DMS153 treated with DMSO at 0.1 percent for 48 hours (cell line): Measurements from ENCODE around the gene SPATC1L.

ENCODE experiments used
- DNase-seq: peaks from one replicate; lab custom pipeline; 2025; ENCODE audit not compliant: unreplicated experiment; lab: John Stamatoyannopoulos, UW

Gene SPATC1L

GRCh38 chr21:46122237-46122671 lies 62.0 kb downstream of the SPATC1L start:
- no peak for DNase-seq

- DNase-seq = no peak
Measured at GRCh38 chr21:46121286-46122221, 62.7 kb downstream of the SPATC1L start.

DNA sequence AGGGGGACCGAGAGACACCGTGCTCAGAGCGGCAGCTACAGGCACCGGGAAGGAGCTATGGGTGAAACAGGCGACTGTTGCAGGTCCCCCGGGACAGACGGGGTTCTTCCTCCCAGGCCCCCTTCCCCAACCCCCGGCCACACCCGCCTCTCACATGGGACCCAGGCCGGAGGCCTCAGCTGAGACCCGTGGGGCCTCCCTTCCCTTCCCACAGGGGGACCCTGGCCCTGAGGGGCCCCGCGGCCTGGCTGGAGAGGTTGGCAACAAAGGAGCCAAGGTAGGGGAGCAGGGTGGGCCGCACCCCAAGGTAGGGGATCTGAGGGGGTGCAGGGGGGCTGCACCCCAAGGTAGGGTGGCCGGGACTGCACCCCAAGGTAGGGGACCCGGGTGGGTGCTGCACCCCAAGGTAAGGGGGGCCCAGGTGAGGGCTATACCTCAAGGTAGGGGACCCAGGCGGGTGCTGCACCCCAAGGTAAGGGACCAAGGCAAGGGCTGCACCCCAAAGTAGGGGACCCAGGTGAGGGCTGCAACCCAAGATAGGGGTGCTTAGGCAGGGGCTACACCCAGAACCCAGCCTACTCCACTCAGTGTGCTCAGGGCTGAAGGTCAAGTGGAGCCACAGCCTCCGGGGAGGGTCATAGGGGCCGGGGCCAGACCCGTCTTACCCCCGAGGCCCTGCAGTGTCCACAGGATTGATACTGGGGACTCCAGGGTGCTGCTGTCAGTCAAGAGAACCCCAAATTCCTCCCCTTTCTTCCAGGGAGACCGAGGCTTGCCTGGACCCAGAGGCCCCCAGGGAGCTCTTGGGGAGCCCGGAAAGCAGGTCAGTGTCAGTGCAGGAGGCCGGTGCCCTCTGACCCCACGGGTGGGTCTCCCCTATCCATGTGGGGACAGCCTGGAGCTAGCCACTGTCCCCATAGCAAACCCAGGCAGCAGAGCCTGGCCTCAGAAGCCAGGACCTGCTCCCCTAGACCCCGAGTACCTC lies 63.7 kb downstream of the SPATC1L start:
- DNase-seq = no peak

DNA sequence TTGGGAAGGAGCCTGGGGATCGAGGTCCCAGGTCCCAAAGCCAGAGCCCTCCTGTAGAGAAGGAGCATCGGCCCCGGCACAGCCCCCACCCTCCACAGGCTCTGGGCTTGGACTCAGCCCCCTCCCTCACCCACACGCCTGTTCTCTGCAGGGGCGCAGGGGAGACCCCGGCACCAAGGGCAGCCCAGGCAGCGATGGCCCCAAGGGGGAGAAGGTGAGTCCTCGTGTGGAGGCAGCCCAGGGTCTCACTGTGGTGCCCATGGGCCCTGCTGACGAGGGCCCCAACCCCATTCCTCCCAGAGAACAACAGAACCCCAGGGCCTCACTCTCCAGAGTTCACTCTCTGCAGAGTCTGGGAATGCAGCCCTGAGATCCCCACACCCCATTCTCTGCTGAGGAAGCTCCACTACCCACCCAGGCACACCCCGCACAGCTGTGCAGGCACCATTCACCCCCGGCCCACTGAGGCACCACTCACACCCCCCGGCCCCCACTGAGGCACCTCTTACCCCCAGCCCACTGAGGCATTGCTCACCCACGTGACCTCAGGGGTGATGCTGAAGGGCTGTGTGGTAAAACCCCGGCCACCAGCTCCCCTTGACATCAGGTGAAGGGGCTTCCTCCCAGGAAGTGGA lies 64.5 kb downstream of the SPATC1L start:
- no peak for DNase-seq

- DNase-seq = no peak
Measured at GRCh38 chr21:46119144-46119636, 65.1 kb downstream of the SPATC1L start.

- no peak for DNase-seq
Measured at GRCh38 chr21:46118316-46119143, 65.7 kb downstream of the SPATC1L start.

DNA sequence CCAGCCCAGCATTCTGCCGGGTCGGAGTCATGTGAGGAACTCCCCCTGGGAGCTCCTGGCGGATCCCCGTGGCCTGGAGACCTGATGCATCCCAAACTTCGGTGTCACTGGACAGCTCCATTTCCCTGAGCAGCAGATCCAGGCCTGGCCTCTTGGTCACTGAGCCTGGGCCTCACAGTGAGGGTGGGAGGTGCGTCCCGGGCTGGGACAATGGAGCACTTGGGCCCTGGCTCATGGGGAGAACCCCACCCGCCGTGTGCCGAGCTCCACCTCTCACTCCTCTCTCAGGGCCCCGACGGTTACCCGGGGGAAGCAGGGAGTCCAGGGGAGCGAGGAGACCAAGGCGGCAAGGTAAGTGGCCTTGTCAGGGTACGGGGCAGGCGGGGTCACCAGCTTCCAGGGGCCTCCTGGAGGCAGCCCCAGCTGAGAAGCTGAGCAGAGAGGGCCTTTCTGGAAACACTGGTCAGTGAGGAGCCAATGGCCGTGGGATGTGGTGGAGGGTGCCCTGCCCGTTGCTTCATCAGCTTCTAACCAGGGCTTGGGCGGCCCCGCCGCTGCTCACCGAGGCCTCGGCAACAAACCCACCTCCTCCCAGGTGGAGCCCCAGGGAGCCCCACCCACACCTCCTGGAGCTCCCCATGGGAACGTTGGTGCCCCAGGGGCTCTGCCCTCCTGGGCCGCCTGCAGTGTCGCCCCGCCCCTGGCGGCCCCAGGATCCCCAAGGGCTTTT lies 66.5 kb downstream of the SPATC1L start:
- DNase-seq = no peak

GRCh38 chr21:46116776-46117585 lies 67.3 kb downstream of the SPATC1L start:
- DNase-seq = no peak

GRCh38 chr21:46116189-46116775 lies 68.0 kb downstream of the SPATC1L start:
- DNase-seq = no peak

DNA sequence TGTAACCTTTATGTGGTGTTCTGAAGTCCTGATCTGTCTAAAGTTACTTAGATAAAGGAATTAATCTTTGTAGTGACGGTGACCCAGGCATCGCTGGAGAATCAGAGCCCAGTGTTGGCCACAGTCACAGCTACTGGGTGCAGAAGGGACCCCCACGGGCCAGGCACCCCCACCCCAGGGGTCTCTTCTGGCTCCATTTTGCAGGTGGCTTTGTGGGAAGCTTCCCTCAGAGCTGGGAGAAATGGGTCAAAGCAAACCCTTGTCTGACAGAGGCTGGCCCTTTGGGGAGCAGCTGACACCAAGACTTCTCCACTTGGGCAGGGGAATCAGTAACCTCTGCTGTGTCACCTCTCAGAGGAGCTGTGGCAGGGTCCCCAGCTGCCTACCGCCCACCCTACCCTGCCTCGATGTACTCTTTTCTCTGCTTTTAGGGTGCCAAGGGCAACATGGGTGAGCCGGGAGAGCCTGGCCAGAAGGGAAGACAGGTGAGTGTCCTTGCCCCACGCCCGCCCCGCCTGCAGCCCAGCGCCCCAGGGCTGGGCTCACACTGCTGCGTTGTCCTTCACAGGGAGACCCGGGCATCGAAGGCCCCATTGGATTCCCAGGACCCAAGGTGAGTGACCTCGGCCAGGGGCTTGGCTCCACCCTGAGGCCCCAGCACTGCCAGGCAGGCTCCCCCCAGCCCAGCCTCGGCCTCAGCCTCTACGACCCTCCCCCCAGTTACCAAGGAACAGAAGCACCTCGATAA lies 68.6 kb downstream of the SPATC1L start:
- no peak for DNase-seq

DNA sequence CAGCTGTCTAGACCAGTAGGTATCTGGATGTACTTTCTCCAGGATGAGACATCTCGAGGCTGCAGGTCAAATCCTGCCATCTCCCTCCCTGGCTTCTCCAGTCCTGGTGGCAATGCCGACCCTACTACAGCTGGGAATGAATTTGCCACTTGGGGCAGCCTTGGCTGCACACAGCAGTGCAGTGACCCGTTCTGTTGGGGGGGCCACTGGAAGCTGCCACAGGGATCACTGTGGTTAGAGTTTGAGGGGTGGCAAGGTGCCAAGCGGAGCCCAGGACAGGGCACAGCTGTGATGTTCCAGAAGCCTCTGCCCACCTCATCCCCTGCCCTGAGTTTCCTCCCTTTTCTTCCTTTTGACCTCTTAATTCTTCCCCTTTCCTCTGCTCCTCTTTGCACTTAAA lies 69.3 kb downstream of the SPATC1L start:
- DNase-seq = no peak

- no peak for DNase-seq
Measured at GRCh38 chr21:46113497-46114176, 70.6 kb downstream of the SPATC1L start.

GRCh38 chr21:46112725-46113215 lies 71.5 kb downstream of the SPATC1L start:
- DNase-seq = no peak

DNA sequence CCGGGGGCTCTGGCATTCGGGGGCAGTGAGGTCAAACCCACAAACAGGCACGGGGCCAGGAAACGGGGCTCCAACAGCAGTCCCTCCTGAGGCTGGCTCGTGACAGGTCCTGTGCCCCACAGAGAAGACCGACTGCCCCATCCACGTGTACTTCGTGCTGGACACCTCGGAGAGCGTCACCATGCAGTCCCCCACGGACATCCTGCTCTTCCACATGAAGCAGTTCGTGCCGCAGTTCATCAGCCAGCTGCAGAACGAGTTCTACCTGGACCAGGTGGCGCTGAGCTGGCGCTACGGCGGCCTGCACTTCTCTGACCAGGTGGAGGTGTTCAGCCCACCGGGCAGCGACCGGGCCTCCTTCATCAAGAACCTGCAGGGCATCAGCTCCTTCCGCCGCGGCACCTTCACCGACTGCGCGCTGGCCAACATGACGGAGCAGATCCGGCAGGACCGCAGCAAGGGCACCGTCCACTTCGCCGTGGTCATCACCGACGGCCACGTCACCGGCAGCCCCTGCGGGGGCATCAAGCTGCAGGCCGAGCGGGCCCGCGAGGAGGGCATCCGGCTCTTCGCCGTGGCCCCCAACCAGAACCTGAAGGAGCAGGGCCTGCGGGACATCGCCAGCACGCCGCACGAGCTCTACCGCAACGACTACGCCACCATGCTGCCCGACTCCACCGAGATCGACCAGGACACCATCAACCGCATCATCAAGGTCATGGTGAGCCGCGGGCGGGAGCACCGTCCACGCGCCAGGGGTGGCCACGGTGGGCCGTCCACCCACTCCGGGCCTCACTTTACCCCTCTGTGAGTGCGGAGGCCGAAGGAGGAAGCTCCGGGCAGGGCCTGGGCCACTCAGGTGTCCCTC lies 72.2 kb downstream of the SPATC1L start:
- DNase-seq = no peak

DNA sequence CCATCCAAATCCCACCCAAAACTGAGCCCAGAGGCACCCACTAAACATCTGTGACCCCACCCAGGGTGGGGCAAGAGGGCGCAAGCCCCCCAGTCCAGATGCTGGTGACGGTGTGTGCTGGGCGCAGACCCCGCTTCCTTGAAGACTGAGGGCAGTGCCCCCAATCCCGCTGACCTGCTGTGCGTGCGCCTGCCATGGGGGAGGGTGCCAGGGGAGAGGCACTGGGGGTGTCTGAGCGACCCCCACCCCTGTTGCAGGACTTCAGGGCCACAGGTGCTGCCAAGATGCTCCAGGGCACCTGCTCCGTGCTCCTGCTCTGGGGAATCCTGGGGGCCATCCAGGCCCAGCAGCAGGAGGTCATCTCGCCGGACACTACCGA lies 73.1 kb downstream of the SPATC1L start:
- DNase-seq = no peak
